ENCODE results near the gene MLST8.
A peak's percentile ranks its signal among the peaks of the same experiment; 100 is the strongest.
"Not testable (repeated sequence)": the region's sequence is repeated elsewhere in the genome, so short reads cannot be mapped to it uniquely, and the experiment has no call there.

MLST8 gene

GRCh38 chr16:2199095-2199494 lies 6.2 kb upstream of the MLST8 start:
- no peak for DNase-seq (ENCODE audit: low read depth)
- no peak for TF ChIP-seq CTCF (IDR thresholded peaks at IDR 0.05; ENCODE audit: control insufficient read depth, insufficient read depth, low read depth, low read length, missing control alignments)
- no peak overlapping the region for H3K4me3 ChIP-seq (ENCODE audit: control insufficient read depth, low read depth, low read length)

DNA sequence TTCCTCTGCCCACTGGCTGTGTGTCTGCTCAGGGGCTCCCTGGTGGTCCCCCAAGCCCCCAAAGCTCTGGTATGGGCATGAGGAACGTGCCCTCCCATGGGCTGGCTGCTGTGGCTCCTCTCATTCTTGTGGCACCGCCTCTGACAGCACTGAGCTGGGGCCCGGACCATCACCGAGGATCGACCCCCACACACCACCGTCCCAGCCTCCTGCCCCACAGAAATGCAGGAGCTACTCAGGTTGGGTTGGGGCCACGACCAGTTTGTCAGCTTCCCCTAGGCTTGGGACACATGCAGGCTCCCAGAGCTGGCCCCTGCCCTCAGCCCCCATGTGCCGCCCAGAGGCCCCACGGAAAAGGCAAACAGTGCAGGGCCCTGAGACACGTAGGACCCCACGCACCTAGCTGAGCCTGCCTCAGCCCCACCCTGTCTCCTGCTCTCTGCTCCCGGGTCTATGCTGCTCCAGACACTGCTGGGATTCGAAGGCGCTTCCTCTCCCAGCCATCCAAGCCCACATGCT lies 5.6 kb upstream of the MLST8 start:
- TF ChIP-seq CTCF (IDR thresholded peaks at IDR 0.05; ENCODE audit: control insufficient read depth, insufficient read depth, low read depth, low read length, missing control alignments): no peak
- DNase-seq (ENCODE audit: low read depth): no peak
- no peak overlapping the region for H3K4me3 ChIP-seq (ENCODE audit: control insufficient read depth, low read depth, low read length)

DNA sequence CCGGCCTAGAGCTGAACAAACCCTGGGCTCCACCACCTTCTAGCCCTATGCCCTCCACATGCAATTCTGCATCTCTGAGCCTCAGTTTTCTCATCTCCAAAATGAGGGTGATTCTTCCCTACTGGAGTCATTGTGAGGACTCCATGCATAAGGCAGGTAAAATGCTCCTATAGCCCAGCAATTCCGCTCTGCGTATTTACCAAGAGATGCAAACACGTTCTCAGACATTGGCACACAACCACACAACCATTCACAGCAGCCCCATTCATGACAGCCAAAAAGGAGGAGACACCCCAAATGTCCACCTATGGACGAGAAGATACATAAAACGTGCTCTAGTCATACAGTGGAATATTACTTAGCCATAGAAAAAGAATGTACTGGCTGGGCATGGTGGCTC lies 4.9 kb upstream of the MLST8 start:
- no peak overlapping the region for H3K4me3 ChIP-seq (ENCODE audit: control insufficient read depth, low read depth, low read length)
- DNase-seq (ENCODE audit: low read depth): no peak
- TF ChIP-seq CTCF (IDR thresholded peaks at IDR 0.05; ENCODE audit: control insufficient read depth, insufficient read depth, low read depth, low read length, missing control alignments): no peak

GRCh38 chr16:2203119-2203688 lies 2.0 kb upstream of the MLST8 start:
- not testable (repeated sequence) for H3K4me3 ChIP-seq (ENCODE audit: control insufficient read depth, low read depth, low read length); DNase-seq (ENCODE audit: low read depth)

GRCh38 chr16:2204416-2205103 lies 694 bp upstream of the MLST8 start:
- H3K4me3 ChIP-seq (ENCODE audit: control insufficient read depth, low read depth, low read length): peak overlapping the region; percentile 76
- DNase-seq (ENCODE audit: low read depth): no peak
- no peak for TF ChIP-seq CTCF (IDR thresholded peaks at IDR 0.05; ENCODE audit: control insufficient read depth, insufficient read depth, low read depth, low read length, missing control alignments)

DNA sequence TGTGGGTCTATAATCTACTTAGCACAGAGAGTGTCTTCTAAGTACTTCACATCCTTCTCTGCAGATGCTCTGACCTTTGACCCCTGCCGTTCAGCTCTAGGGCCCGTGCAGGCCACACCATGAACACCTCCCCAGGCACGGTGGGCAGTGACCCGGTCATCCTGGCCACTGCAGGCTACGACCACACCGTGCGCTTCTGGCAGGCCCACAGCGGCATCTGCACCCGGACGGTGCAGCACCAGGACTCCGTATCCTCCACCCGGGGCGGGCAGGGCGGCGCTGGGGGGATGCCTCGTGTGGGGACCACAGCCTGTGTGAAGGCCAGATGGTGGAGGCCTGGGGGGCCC lies 686 bp downstream of the MLST8 start:
- DNase-seq (ENCODE audit: low read depth): no peak
- H3K4me3 ChIP-seq (ENCODE audit: control insufficient read depth, low read depth, low read length): peak overlapping the region; percentile 76
- no peak for TF ChIP-seq CTCF (IDR thresholded peaks at IDR 0.05; ENCODE audit: control insufficient read depth, insufficient read depth, low read depth, low read length, missing control alignments)

DNA sequence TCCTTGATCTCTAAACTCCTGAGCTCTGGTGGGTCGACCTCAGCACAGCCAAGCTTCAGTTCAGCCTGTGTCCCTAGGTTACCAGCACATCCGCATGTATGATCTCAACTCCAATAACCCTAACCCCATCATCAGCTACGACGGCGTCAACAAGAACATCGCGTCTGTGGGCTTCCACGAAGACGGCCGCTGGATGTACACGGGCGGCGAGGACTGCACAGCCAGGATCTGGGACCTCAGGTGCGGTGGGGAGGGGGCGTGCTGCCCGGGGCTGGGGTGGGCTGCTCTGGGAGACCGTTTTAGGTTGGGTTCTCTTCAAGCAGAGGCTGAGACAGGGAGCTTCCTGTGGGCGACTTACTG lies 1.1 kb downstream of the MLST8 start:
- H3K4me3 ChIP-seq (ENCODE audit: control insufficient read depth, low read depth, low read length): peak overlapping the region; percentile 76
- no peak for DNase-seq (ENCODE audit: low read depth)
- no peak for TF ChIP-seq CTCF (IDR thresholded peaks at IDR 0.05; ENCODE audit: control insufficient read depth, insufficient read depth, low read depth, low read length, missing control alignments)
